Ascending aorta (tissue), 2 donors: ENCODE results near the gene SAMD7. TPM values are rescaled to one million over a fixed set of nuclear protein-coding genes. Genes with fewer than 3 reads are reported as not detected.

ENCODE experiments used
- DNase-seq, 2 donors: peaks; one replicate each; pipeline ENCODE4 v3.0.0-alpha.2; 2019; ENCODE audit warnings: low spot score in 2 of 2
- H3K27ac ChIP-seq, 2 donors: fragments of 200-600 bp; sonication (generic); one replicate each; pipeline ENCODE4 v1.5.1; 2016 to 2017; ENCODE audit warnings: mild to moderate bottlenecking in 1 of 2
- H3K27me3 ChIP-seq: fragments of 200-600 bp; sonication (generic); one replicate; pipeline ENCODE4 v1.5.1; 2017
- H3K36me3 ChIP-seq, 2 donors: fragments of 200-600 bp; sonication (generic); one replicate each; pipeline ENCODE4 v1.5.1; 2016
- H3K4me1 ChIP-seq, 2 donors: fragments of 200-600 bp; sonication (generic); one replicate each; pipeline ENCODE4 v1.5.1; 2016 to 2017; ENCODE audit warnings: mild to moderate bottlenecking in 1 of 2
- H3K4me3 ChIP-seq, 2 donors: fragments of 200-600 bp; sonication (generic); one replicate each; pipeline ENCODE4 v1.5.1; 2016 to 2017; ENCODE audit warnings: mild to moderate bottlenecking in 1 of 2
- H3K9me3 ChIP-seq, 2 donors: fragments of 200-600 bp; sonication (generic); one replicate each; pipeline ENCODE4 v1.5.1; 2016
- CTCF ChIP-seq, 3 experiments: fragments of 200-600 bp in 2 of 3; fragments of 450-650 bp in 1 of 3; sonication (generic) in 2 of 3; IDR thresholded peaks; one replicate each; pipeline ENCODE4 v1.5.1; 2016 to 2019; ENCODE audit warnings: antibody characterized with exemption in 3 of 3, mild to moderate bottlenecking in 1 of 3, moderate library complexity in 1 of 3
- intact Hi-C: fragments of 100-400 bp; cut with DNase I; formaldehyde crosslinking; loops from one replicate; pipeline ENCODE4 v1.15.1; 2023
- total RNA-seq: library from RNA; depleted of rRNA; stranded (reverse); fragments of >200 nt; gene quantifications from one replicate; pipeline ENCODE4 v1.1.0, GENCODE V29; 2016

Gene SAMD7, protein sequence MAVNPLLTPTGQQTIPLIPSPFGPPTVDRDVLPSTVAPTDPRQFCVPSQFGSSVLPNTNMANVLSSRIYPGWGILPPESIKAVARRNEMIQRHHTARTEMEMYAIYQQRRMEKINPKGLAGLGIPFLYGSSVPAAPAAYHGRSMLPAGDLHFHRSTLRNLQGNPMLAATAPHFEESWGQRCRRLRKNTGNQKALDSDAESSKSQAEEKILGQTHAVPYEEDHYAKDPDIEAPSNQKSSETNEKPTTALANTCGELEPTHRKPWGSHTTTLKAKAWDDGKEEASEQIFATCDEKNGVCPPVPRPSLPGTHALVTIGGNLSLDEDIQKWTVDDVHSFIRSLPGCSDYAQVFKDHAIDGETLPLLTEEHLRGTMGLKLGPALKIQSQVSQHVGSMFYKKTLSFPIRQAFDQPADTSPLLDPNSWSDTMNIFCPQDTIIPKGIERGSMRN
- total RNA-seq: not detected

DNA sequence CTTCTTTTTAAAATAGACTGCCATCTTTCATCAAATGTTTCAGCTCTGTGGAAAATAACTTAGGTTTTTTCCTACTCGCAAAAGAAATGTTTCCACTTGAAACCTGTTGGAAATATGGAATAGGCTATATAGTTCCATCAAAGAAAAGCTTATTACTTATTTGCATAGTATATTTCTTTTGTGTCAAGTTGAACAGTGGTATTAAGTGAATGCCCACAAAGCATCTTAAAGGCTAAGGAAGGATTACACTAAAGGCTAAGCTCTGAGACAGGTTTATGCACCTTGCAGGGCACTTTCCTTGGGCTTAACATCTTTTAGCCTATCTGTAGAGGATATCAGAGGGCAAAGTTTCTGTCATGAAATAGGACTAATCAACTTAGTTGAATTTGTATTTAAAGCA, at the start of gene SAMD7:
Gene SAMD7 (plus strand): TSS at position 301 of the 400 bp plus-strand sequence. CDS start 7,927 bp downstream, outside the sequence.
- no peaks in the 10 kb centered on the region for H3K27me3 ChIP-seq
- TF ChIP-seq CTCF (IDR thresholded peaks at IDR 0.05): no peak
- DNase-seq: no peak
- intact Hi-C loops: no loop called here
- no peaks in the 10 kb centered on the region for H3K9me3 ChIP-seq
- H3K4me3 ChIP-seq: no peak within 1 kb of the TSS
- H3K27ac ChIP-seq: no peak within 1 kb of the TSS
- H3K36me3 ChIP-seq: no peaks in the 10 kb centered on the region
- no peaks in the 10 kb centered on the region for H3K4me1 ChIP-seq

GRCh38 chr3:169861871-169862270, 49.5 kb upstream of the SAMD7 start:
- Histone ChIP-seq H3K9me3 (no peaks in the 10 kb centered on the region), H3K36me3 (no peaks in the 10 kb centered on the region), H3K4me3 (no peak overlapping the region), H3K4me1 (no peaks in the 10 kb centered on the region), H3K27ac (no peak overlapping the region), H3K27me3 (no peaks in the 10 kb centered on the region)
- no peak for TF ChIP-seq CTCF (IDR thresholded peaks at IDR 0.05)
- intact Hi-C loops: loop anchor here (2.0 to 10.0 kb wide), 2 partner anchors 105 to 223 kb away; partner anchors contain the start of gene SEC62
- DNase-seq: no peak

DNA sequence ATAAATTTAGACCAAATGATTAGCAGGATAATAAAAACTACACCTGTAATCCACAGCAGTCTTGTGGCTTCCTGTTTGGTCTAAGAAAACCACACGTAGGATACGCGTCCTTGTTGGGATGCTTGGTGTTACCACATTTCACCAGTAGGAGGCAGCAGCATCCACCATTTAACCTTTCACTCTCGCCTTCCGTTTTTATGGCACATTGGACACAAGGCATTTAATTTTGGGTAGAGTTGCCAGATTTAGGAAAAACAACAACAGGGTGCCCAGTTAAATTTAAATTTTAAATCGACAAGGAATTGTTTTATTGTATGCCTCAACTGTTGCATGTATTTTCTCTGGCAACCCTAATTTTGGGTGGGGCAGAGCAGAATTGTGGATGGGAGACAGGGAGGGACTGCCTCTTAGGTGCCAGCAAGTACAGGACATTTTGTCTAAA, 47.9 kb upstream of the SAMD7 start:
- Histone ChIP-seq H3K36me3 (no peaks in the 10 kb centered on the region), H3K4me3 (no peak overlapping the region), H3K27ac (no peak overlapping the region), H3K4me1 (no peaks in the 10 kb centered on the region), H3K9me3 (no peaks in the 10 kb centered on the region), H3K27me3 (no peaks in the 10 kb centered on the region)
- intact Hi-C loops: loop anchor here (2.0 to 10.0 kb wide), 2 partner anchors 103 to 221 kb away; partner anchors contain the start of gene SEC62
- DNase-seq: peak in 1 of 2 donors; percentile 74
- peak; percentile 75 to 90 (median 80) for TF ChIP-seq CTCF (IDR thresholded peaks at IDR 0.05)

DNA sequence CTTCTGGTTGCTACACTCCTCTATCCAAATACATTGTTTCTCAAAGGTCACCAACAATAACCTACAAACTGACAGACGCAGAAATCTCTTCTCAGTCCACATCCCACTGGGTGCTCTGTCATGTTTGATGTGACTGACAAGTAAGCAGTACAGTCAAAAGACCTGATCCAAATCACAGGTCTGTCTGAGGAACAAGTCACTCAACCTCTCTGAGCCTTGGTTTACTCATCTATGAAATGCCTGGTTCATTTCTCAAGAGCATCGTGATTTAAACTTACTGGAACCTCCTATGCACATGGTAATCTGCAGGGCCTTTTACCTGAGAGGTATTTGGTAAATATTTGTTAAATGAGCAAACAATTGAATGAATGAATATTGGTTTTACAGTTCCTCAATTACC, 47.1 kb upstream of the SAMD7 start:
- intact Hi-C loops: loop anchor here (10.0 kb wide), 1 partner anchor 221 kb away; no protein-coding TSS in a partner anchor
- Histone ChIP-seq H3K27me3 (no peaks in the 10 kb centered on the region), H3K4me3 (no peak overlapping the region)

DNA sequence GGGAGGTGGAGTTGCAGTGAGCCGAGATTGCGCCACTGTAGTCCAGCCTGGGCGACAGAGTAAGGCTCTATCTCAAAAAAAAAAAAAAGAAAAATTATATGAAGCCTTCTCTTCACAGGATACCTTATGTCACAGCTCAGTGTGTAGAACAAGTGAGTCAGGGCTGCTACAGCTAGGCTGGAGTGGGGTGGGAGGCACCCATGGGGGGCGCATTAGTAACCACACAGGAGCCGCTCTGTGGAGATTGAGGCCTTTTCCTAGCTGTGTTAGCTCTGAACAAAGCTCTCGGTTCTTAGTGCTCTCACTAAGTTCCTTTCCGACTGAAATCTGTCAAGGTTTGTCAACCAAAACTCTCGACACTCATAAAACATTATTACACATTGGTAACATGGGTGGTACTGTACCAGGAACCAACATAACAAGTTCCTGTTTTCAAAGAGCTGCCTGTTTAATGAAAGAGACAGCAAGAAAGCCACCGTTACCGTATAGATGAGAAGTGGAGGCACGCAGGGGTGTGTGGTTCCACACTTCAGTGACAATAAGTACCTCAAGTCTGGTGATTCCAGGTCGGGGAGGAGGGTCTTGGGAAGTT, 46.1 kb upstream of the SAMD7 start:
- H3K27ac ChIP-seq: no peak overlapping the region
- TF ChIP-seq CTCF (IDR thresholded peaks at IDR 0.05): no peak
- intact Hi-C loops: loop anchor here (10.0 kb wide), 1 partner anchor 220 kb away; no protein-coding TSS in a partner anchor
- H3K4me3 ChIP-seq: no peak overlapping the region
- H3K4me1 ChIP-seq: no peaks in the 10 kb centered on the region
- no peaks in the 10 kb centered on the region for H3K27me3 ChIP-seq
- H3K36me3 ChIP-seq: no peaks in the 10 kb centered on the region
- DNase-seq: no peak
- no peaks in the 10 kb centered on the region for H3K9me3 ChIP-seq

More for the DNA sequence above, 47.1 kb upstream of the SAMD7 start:
- H3K36me3 ChIP-seq: no peaks in the 10 kb centered on the region
- no peaks in the 10 kb centered on the region for H3K4me1 ChIP-seq
- DNase-seq: no peak
- TF ChIP-seq CTCF (IDR thresholded peaks at IDR 0.05): no peak
- H3K9me3 ChIP-seq: no peaks in the 10 kb centered on the region
- no peak overlapping the region for H3K27ac ChIP-seq
